Esophagus squamous epithelium (tissue), 4 donors: Measurements from ENCODE around the gene PLEKHM3.

Source experiments
- POLR2A ChIP-seq, 4 donors: fragments of 450-650 bp; IDR thresholded peaks; one replicate each; pipeline ENCODE4 v1.6.1; 2017; ENCODE audit warnings: antibody characterized with exemption in 4 of 4, mild to moderate bottlenecking in 4 of 4, moderate library complexity in 3 of 4
- TF ChIP-seq, protein P1 (sequence below), 6 experiments: fragments of 450-650 bp in 4 of 6; fragments of 200-600 bp in 2 of 6; sonication (generic) in 2 of 6; IDR thresholded peaks; one replicate each; pipeline ENCODE4 v1.5.1; 2016 to 2019; ENCODE audit warnings: antibody characterized with exemption in 6 of 6, mild to moderate bottlenecking in 4 of 6, moderate library complexity in 4 of 6

DNA sequence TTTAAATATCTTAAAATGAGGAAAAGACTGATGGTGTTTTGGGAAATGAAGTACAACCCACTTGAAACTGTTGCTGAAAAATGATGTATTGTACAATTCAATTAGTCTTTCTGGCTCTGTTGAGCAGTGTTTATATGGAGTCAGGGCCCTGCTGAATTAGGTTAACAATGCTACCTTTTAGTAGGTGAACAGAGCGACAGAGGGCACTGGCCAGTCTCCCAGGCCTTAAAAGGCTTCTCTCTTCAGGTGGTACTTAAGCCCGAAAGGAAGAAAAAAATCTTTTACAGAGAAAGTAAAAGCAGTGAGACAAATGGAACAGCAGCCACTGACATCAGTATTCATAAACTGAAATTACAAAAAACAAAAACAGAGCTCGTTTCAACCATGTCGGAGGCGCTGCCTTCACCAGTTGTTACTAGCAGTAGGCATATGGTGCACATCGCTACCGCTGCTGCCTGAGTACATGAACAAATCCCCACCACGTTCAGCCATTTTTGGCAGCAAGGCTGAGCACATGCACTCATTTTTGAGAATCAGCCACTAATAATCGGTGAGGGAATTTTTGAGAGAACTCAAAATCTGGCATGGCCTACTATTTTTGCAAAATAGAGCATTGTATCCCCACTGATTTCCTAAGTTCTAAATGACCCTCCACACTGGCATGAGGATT lies 91.8 kb downstream of the PLEKHM3 start:
- TF ChIP-seq, protein P1, sequence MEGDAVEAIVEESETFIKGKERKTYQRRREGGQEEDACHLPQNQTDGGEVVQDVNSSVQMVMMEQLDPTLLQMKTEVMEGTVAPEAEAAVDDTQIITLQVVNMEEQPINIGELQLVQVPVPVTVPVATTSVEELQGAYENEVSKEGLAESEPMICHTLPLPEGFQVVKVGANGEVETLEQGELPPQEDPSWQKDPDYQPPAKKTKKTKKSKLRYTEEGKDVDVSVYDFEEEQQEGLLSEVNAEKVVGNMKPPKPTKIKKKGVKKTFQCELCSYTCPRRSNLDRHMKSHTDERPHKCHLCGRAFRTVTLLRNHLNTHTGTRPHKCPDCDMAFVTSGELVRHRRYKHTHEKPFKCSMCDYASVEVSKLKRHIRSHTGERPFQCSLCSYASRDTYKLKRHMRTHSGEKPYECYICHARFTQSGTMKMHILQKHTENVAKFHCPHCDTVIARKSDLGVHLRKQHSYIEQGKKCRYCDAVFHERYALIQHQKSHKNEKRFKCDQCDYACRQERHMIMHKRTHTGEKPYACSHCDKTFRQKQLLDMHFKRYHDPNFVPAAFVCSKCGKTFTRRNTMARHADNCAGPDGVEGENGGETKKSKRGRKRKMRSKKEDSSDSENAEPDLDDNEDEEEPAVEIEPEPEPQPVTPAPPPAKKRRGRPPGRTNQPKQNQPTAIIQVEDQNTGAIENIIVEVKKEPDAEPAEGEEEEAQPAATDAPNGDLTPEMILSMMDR (IDR thresholded peaks at IDR 0.05), result no peak
- TF ChIP-seq POLR2A (IDR thresholded peaks at IDR 0.05), result no peak
